ENCODE data around the gene PRKAR2B.

The PRKAR2B gene

GRCh38 chr7:107164092-107164491 lies 119.6 kb downstream of the PRKAR2B start:
- no peak for DNase-seq

GRCh38 chr7:107165341-107165740 lies 120.8 kb downstream of the PRKAR2B start:
- no peak for DNase-seq

GRCh38 chr7:107166736-107167426 lies 122.4 kb downstream of the PRKAR2B start:
- no peak for DNase-seq

- DNase-seq, result peak; percentile 21
These were observed 123.2 kb downstream of the PRKAR2B start for GRCh38 chr7:107167483-107168232.

- peak; percentile 50 for DNase-seq
These were observed 124.0 kb downstream of the PRKAR2B start, which contains the start of gene HBP1 for GRCh38 chr7:107168233-107169119. Gene HBP1 (plus strand): TSS chr7:107169003. CDS start chr7:107179894, 10,891 bp downstream.

GRCh38 chr7:107169120-107170050 lies 124.9 kb downstream of the PRKAR2B start:
- DNase-seq, result peak; percentile 74

GRCh38 chr7:107170051-107170915 lies 125.8 kb downstream of the PRKAR2B start:
- no peak for DNase-seq

GRCh38 chr7:107171496-107171895 lies 127.0 kb downstream of the PRKAR2B start:
- no peak for DNase-seq

GRCh38 chr7:107172276-107173032 lies 127.9 kb downstream of the PRKAR2B start:
- DNase-seq, result no peak

GRCh38 chr7:107173191-107173590 lies 128.7 kb downstream of the PRKAR2B start:
- no peak for DNase-seq

GRCh38 chr7:107173691-107174406 lies 129.3 kb downstream of the PRKAR2B start:
- DNase-seq, result no peak

- no peak for DNase-seq
These were observed 135.0 kb downstream of the PRKAR2B start for GRCh38 chr7:107179326-107180164.

GRCh38 chr7:107180378-107180777 lies 135.9 kb downstream of the PRKAR2B start:
- no peak for DNase-seq

- no peak for DNase-seq
These were observed 136.7 kb downstream of the PRKAR2B start for GRCh38 chr7:107181172-107181571.

- DNase-seq, result no peak
These were observed 141.2 kb downstream of the PRKAR2B start for GRCh38 chr7:107185716-107186115.

- DNase-seq, result no peak
These were observed 141.7 kb downstream of the PRKAR2B start for GRCh38 chr7:107186240-107186639.

- no peak for DNase-seq
These were observed 143.3 kb downstream of the PRKAR2B start for GRCh38 chr7:107187774-107188173.

GRCh38 chr7:107190090-107190489 lies 145.6 kb downstream of the PRKAR2B start:
- DNase-seq, result no peak

GRCh38 chr7:107194052-107194451 lies 149.5 kb downstream of the PRKAR2B start:
- no peak for DNase-seq
